Measurements from ENCODE around the gene DOK6.
"Not testable (repeated sequence)": the region's sequence is repeated elsewhere in the genome, so short reads cannot be mapped to it uniquely, and the experiment has no call there.

The DOK6 gene

DNA sequence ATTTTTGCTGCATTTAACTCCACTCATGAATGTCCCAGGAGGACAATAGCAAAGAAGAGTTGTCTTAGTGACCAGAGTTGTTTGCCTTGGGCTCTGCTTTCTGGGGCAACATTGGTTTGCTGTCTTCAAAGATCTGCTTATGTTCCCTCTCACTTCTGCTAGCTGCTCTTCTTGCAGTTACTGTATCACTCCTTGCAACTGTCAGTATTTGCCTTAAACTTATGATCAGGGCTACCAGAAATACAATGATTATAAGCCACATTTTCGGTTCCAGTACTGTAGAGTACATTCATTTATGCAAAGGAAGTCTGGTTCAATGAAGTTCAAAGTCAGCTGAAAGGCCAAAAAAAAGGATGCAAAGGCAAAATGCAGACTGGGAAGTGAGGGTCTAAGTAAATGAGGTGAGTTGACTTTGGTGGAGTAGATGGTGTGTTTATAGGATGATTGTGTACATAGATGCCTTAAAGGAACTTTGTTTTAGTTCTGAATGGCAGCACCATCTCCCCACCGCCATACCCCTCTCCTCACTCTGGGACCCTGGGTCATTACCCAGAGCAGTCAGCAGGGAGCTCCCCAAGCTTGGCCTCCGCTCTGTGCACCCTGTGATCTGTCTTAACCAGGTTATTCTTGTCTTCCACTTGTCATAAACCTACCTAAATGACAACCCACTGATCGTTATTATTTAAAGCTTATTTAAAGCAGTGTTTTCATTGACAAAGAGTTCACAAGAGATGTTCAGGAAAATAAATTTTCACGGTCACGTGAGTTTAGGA lies 236.0 kb downstream of the DOK6 start:
- no peak for TF ChIP-seq POLR2A (IDR thresholded peaks at IDR 0.05; ENCODE audit: low read depth, low read length)
- FAIRE-seq (no peak), DNase-seq (ENCODE audit: insufficient read length, low spot score) (no peak)

DNA sequence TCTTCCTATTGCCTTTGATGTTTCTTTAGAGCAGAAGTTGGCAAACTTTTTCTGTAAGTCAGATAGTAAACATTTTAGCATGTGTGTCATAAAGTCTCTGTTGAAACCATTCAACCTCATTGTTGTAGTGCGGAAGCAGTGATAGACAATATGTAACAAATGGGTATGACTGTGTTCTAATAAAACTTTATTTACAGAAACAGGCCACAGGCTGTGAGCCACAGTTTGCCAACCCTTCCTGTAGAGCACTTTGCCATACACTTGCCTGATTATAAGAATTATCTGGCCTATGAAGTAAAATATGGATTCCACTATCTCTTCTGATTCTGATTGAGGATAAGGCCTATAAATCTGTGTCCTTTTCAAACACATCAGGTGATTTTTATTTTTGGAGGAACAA lies 237.4 kb downstream of the DOK6 start:
- no peak for TF ChIP-seq POLR2A (IDR thresholded peaks at IDR 0.05; ENCODE audit: low read depth, low read length)
- no peak for FAIRE-seq
- DNase-seq (ENCODE audit: insufficient read length, low spot score), result no peak

DNA sequence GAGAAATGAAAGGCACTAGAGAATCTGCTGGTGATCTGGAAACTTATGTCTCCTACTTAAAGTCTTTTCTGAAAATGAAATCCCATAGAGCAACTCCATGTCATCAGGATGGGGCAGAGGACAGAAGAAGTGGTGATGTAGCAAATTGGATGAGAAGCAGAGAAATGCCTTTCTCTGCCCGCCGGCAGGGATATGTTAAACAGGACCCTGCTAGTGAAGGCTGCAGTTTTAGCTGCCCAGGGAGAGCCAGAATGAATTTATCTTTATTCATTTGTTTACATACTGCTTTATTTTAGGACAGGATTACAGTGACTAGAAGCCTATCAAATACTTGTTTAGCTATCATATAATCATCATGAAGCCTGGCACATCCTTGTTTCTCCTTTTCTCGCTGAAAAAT lies 247.0 kb downstream of the DOK6 start:
- DNase-seq (ENCODE audit: insufficient read length, low spot score) (no peak), FAIRE-seq (no peak)
- TF ChIP-seq POLR2A (IDR thresholded peaks at IDR 0.05; ENCODE audit: low read depth, low read length), result no peak

DNA sequence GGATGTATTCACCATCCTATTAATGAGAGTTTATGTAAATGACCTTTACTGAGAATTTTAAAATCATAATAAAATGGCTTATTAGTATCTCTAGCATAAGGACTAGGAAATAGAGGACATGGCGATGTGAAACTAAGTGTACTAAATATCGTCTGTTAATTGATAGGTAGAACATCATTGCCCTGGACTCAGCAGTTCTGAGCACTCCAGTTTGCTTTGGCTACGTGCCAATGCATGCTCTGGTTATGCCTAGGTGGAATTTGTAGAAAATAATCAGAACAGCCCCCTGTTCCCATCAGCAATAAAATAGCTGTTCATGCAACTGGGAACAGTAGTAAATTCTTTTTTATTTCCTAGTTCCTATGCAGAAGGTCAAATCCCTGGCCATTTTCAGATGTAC lies 247.8 kb downstream of the DOK6 start:
- no peak for FAIRE-seq
- no peak for DNase-seq (ENCODE audit: insufficient read length, low spot score)
- TF ChIP-seq POLR2A (IDR thresholded peaks at IDR 0.05; ENCODE audit: low read depth, low read length), result no peak

DNA sequence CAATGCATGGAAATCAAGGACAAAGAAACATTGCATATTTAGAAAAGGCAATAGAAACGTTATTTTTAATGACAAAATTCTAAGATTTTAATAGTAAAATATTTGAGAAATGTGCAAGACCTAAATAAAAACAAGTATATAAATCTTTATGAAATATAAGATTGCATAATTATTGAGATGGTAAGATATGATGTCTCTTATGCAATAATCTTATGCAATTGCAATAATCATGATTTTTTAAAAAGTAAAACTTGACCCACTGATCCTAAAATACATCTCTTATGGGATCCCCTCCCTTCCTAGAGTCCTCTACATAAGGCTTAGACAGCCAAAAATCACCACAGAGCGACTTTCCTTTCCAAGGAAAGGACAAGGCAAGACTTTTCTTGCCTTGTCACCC lies 249.0 kb downstream of the DOK6 start:
- no peak for TF ChIP-seq POLR2A (IDR thresholded peaks at IDR 0.05; ENCODE audit: low read depth, low read length)
- no peak for DNase-seq (ENCODE audit: insufficient read length, low spot score)
- FAIRE-seq, result no peak

DNA sequence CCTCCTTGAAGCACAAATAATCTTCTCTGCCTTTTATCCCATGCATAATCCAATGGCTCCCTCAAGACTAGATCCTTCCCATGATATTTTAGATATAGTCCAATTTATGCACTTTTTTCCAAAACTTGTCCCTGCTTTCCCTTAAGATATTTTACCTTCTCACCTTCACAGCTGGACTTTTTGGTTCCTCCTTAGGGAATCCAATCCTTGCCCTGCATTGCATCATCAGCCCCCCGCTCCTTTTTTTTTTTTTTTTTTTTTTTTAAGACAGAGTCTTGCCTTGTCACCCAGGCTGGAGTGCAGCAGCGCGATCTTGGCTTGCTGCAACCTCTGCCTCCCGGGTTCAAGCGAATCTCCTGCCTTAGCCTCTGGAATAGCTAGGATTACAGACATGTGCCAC lies 250.6 kb downstream of the DOK6 start:
- no peak for FAIRE-seq
- no peak for TF ChIP-seq POLR2A (IDR thresholded peaks at IDR 0.05; ENCODE audit: low read depth, low read length)
- DNase-seq (ENCODE audit: insufficient read length, low spot score), result no peak

DNA sequence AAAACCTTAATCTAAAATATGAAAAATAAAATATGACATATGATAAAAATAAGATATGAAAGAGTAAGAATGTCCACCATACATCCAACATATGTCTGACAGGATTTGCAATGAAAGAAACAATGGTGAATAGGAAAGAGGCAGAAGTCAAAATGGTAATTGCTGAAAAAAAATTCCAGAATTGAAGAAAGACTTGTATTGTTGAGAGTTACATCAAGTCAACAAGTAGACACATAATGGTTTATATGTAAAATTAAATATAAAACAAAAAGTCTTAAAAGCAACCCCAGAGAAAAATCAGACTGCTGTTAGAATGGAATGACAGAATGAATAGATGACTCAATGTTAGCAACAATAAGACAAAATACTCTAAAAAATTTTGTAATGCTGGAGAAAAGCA lies 255.1 kb downstream of the DOK6 start:
- DNase-seq (ENCODE audit: insufficient read length, low spot score), result no peak
- no peak for FAIRE-seq
- no peak for TF ChIP-seq POLR2A (IDR thresholded peaks at IDR 0.05; ENCODE audit: low read depth, low read length)

DNA sequence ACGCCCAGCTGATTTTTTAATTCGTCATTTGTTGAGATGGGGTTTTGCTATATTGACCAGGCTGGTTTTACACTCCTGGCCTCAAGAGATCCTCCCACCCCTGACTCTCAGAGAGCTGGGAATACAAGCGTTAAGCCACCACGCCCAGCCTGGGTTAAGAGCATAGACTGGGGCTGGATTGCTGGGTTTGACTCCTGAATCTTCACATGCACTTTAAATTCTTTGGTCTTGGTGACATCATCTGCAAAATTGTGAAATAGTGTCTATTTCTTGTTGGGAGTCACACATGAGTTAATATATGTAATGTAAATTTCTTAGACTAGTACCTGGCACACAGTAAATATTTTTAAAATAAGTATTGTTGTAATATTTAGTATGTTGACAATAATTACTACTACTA lies 257.4 kb downstream of the DOK6 start:
- no peak for TF ChIP-seq POLR2A (IDR thresholded peaks at IDR 0.05; ENCODE audit: low read depth, low read length)
- FAIRE-seq (no peak), DNase-seq (ENCODE audit: insufficient read length, low spot score) (no peak)

DNA sequence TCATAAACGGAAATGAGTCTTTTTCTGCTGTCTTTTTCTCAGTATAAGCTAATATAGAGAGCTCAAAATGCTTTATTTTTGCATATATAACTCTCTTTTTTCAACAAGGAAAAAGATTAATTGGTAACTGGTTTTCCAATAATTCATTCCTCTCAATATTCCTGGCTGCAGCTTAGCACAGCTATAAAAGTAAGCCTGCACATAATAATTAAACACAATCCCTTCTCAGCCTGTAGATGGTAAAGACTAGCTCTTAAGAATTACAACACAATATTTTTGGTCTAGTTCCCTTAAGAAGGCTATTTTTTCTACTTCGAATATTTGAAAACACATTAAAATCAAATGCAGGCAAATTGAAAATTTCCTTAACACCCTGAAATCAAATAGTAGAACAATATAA lies 258.0 kb downstream of the DOK6 start:
- no peak for DNase-seq (ENCODE audit: insufficient read length, low spot score)
- no peak for FAIRE-seq
- no peak for TF ChIP-seq POLR2A (IDR thresholded peaks at IDR 0.05; ENCODE audit: low read depth, low read length)

DNA sequence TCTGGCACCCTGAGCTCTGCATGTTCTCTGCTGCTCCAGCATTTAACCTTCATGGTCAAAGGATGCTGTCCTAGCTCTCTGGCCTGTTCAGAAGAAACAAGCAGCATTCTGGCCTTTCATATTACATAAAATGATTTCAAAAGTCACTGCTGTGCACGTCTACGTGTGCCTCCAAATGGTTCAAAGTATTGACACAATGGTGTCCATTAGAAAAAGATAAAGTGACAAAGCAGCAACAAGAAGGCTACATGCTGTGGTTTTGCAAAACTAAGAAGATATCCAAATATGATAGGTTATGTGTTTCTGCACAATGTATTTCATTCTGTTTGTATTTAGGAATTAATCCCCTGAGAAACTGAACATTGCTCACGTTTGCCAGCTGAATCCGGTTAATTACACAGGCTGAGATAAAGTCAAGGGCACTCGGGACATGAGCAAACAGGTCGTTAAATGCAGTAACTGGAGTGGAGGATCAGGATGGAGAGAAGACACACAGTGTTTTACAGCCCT lies 258.5 kb downstream of the DOK6 start:
- TF ChIP-seq POLR2A (IDR thresholded peaks at IDR 0.05; ENCODE audit: low read depth, low read length), result no peak
- no peak for FAIRE-seq
- DNase-seq (ENCODE audit: insufficient read length, low spot score), result no peak

DNA sequence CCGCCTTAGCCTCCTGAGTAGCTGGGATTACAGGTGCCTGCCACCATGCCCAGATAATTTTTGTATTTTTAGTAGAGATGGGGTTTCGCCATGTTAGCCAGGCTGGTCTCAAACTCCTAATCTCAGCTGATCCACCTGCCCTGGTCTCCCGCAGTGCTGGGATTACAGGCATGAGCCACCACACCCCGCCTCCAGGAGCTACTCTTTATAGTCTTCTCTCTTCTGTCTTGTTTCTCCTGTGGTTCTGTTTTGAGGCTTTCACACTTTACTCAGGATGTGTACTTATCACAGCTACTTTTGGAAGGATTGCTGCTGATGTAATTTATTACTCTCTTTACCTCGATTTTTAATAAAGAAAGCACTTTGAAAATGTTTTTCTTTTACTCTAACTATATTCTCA lies 261.4 kb downstream of the DOK6 start:
- not testable (repeated sequence) for DNase-seq (ENCODE audit: insufficient read length, low spot score); FAIRE-seq

DNA sequence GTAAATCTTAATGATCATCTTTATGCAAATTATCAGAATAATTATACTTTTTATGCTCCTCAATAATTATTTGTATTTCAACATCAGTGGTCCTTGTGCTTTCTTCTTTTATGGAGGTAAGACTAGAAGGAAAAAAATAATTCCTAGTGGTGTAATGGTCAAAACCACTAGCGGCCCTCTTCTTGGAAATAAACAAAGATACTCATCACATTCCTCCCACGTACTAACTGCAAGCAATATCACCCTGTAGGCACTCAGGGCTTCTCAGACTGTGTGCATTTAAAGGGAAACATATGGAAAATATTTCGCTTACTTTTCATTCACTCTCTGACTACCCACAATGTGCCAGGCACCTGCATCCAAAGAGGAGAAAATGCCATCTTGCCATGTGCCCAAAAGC lies 263.7 kb downstream of the DOK6 start:
- DNase-seq (ENCODE audit: insufficient read length, low spot score), result no peak
- FAIRE-seq, result no peak
- no peak for TF ChIP-seq POLR2A (IDR thresholded peaks at IDR 0.05; ENCODE audit: low read depth, low read length)

DNA sequence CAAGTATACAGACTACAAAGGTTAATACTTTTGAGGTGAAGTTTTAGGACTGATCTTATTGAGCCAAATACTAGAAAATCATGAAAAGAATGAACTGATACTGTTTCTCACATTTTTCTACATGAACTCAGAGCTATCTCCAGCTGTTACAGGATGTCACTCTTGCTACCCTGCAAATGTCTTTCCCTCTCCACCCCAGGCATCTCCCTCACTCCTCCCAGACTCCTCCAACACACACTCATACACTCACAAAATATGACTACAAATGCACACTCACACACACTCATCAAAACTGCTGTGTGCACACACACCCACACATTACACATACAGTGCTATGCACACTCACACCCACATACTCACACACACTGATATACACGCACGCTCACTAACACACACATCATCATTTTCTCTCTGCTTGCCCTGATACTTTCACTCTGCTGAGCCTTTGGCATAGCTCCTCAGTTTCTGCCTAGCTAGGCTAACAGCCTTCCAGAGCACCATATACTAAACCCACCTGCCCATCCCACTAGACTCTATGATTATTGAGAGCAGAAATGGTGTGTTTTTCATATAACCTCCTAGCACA lies 273.7 kb downstream of the DOK6 start:
- DNase-seq (ENCODE audit: insufficient read length, low spot score), result no peak
- no peak for FAIRE-seq

DNA sequence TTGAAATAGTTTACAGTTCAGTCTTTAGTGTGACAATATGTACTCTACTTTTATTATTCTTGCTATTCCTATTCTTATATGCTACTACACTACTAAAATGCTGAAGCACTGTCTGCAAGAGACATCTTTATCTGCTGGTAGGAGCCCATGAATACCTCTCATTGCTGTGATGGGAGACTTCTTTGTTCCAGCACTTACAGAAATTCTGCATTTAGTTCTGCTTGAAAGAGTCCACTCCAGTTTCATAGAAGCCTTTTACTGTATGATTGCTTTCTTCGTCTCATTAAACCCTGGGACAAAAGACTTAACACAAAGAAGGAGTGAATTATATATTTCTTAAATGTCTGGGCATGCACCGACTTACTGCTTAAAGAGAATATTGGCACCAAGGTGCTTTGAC lies 274.3 kb downstream of the DOK6 start:
- TF ChIP-seq POLR2A (IDR thresholded peaks at IDR 0.05; ENCODE audit: low read depth, low read length), result no peak
- no peak for FAIRE-seq
- DNase-seq (ENCODE audit: insufficient read length, low spot score), result no peak

More for the DNA sequence above, 273.7 kb downstream of the DOK6 start:
- no peak for TF ChIP-seq POLR2A (IDR thresholded peaks at IDR 0.05; ENCODE audit: low read depth, low read length)

DNA sequence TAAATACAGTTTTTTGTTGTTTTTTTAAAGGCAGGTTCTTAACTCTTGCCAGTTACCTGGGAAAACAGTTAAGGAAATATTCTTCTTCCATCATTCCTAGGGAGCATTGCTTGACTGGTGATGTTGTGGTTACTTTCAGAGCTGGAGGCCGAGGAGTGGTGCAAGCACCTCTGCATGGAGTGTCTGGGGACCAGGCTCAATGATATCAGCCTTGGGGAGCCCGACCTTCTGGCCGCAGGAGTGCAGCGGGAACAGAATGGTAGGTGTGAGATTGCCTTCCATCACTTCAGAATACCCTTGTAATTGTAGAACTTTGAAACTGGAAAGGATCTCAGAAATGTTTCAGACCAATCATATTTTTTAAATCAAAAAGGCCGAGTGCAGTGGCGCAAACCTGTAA lies 276.9 kb downstream of the DOK6 start:
- FAIRE-seq, result no peak
- no peak for DNase-seq (ENCODE audit: insufficient read length, low spot score)
- no peak for TF ChIP-seq POLR2A (IDR thresholded peaks at IDR 0.05; ENCODE audit: low read depth, low read length)
